GM18873 (cell line): ENCODE results near the gene TSPAN3.

Experiments used
- ATAC-seq: cut with Tn5 transposase; IDR thresholded peaks from one replicate; pipeline ENCODE4 v1.9.1; 2021; ENCODE audit warnings: mild to moderate bottlenecking, moderate library complexity, moderate number of reproducible peaks; ENCODE audit not compliant: unreplicated experiment, low FRiP score

TSPAN3 gene

DNA sequence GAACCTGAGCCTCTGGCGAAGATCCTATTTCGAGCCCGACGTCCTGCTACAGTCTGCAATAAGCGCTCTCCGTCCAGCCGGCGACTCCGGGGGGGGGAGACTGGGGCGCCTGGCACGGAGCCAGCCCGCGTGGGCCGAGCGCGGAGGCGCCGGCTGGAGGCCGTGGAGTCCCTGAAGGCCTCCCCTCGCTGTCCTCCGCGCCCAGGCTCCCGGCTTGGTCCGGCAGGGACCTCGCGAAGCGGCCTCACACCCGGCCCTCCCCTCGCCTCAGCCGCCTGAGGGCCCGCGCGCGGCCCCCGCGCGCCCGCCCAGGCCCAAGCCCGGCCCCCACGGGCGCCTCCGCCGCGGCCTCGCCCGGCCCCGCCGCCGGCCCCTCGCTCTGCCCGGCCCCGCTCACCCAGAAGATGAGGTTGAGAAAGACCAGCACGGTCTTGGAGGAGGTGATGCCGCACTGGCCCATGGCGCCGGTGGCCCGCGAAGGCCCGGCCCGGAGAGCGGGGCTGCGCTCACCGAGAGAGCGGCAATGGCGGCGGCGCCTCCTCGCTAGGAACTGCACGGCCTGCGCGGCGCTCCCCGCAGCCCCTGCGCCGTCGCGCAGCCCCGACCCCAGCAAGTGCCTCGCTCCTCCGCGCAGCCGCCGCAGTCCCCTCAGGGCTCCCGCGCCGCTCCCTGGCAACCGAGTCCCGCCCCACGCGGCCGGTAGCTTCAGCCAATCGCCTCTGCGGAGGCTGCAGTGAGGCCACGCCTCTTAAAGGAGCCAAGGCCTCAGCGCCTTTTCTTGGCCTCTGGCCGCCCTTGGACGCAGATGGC lies at the start of gene TSPAN3:
Gene TSPAN3, minus strand, starts transcription at position 615 of the 810 bp plus-strand sequence. Its CDS starts 155 bp downstream, at position 460.
- ATAC-seq: peak; percentile 81

DNA sequence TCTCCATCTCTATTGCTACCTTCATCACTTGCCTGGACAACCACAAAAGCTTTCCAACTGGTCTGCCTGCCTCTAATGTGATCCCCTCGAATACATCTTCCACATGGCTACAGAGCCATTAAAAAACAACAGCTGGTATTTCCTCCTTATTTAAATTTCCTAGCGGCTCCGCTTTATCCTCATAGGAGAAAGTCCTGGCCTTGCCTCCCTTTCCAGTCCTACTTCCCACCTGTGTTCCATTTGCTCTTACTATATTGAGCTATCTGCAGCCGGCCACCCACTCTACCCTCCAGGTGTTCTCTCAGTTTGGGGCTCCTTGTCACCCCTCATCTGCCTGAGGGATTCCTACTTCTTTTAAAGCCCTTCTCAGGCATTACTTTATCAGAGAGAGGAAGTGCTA lies 49.7 kb upstream of the TSPAN3 start:
- no peak for ATAC-seq

DNA sequence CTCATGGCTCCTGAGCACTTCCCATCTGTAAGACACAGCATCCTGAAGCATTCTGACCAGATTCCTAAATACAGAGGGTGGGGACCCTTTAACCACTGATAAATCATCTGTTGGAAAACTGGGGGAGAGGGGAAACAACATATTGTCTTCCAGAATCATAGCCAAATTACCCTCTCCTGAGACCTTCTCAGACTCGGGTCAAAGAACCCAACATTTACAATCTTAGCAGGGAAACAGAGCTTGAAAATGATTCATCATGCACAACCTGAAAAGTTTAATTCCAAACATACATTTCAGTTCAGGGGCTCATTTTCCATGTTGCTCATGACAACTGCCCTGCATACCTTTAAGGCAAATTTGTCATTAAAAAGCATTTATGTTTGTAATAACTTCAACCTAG lies 48.5 kb upstream of the TSPAN3 start:
- no peak for ATAC-seq

DNA sequence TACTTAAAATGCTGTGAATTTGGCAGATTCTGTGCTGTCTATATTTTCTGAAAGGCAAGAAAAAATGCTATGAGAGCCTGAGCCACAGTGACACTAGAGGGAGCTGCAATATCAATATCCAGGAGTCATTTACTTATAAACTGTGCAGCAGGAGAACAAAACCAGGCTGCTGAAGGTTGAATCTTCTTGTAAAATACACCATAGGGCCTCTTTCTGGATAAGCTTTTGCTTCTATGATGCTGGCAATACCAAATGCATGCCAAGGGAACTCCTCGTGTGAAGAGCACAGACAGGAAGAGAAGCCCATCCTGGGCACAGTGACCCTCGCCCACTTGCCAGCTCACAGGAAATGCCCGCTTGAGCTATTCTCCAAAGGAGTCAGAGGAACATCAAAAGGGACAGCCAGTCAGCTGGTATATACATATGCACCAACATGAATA lies 48.0 kb upstream of the TSPAN3 start:
- no peak for ATAC-seq

DNA sequence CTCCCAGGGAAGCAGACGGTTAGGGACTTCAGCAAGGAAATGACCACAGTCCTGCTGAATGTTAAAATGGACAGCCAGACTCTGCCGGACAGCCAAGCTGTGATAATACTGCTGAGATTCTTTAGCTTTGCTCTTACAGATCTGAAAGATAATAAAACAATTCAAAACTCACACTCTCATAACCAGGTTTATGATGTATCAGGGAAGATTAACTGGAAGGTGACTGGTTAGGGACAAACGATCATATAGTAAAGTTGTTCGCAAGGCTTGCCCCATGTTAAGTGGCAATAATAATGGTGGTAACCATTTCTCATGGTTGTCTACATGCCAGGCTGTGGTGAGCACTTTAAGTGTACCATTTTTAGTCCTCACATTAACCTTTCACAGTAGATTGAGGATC lies 44.3 kb upstream of the TSPAN3 start:
- ATAC-seq: no peak

DNA sequence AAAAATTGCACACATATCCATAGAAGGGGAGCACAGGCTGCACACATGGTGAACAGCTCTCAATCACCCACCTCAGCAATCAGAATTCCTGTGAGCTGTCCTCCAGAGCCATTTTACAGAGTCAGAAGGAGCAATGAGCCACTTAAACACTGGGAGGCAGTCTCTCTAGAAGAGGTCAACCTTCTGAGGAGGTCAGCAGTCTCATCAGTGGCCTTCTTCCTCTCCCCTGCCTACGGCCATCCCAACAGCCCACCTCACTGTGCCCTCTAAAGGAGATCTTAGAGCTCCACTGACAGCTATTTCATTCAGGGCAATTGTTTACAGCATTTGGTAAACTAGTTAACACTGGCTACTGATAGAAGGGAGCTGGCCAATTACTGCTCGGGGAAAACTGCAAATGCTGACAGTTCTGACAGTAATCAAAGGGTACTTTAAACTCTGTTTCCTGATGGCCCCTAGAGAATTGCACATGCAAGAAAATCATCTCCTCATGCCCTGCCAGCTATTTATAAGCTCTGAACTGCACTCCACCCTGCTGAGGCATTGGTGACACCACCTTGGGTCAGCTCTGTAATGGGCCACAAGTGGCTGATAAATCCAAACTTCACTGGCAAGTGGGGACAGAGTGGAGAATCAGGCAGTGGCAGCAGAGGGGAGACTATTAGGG lies 42.1 kb upstream of the TSPAN3 start:
- no peak for ATAC-seq

DNA sequence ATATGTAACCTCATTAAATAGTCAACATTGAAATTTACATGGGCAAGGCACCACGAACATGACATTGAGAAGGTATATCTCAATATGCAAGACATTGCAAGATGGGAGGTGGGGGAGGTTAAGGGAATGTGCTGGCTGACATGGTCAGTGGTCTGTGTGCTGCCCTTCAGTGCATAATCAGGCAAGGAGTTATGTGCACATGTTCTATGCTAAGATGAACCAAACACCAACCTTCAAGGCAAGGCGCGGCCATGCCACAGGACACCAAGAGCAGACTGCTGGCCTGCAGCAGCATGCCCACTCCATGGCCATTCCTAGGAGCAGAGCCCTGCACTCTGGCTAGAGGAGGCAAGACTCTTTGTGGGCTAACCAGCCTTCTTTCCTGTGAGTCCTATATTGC lies 40.9 kb upstream of the TSPAN3 start:
- ATAC-seq: no peak

DNA sequence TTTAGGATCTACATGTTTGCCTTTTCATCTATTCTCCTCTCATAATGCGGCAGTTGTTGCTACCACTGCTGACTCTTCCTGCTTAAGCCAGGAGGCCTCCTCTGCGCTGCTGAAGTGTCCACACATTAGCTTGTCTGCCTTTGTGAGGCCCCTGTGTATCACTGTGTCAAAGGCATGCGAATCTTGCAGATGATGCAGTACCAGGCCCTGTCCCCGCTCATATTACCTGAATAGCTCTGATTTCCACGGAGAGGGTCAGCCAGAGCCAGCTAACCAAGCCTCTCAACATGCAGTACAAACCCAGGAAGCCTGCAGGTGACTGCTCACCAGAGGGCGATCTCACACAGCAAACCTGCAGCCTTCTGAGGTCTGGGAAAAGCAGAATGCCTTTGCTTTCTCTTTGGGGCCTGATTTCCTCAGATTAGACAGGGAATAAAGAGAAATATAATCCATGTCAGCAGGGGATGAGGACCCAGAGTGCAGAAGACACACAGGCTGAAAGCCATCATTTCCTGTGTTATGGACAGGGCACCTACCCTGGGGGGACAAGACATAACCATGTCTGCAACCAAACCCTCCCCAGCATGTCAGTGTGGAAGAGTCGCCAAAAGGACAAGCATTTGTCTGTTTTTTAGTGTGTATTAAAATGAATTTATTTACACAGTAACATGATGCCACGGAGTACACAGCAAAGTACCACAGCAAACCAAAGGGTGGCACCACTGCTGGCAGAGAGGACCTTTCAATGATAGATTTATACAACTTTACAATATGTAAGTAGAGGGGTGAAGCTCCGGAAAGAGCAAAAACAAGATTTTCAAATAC lies 36.8 kb upstream of the TSPAN3 start:
- ATAC-seq: no peak

DNA sequence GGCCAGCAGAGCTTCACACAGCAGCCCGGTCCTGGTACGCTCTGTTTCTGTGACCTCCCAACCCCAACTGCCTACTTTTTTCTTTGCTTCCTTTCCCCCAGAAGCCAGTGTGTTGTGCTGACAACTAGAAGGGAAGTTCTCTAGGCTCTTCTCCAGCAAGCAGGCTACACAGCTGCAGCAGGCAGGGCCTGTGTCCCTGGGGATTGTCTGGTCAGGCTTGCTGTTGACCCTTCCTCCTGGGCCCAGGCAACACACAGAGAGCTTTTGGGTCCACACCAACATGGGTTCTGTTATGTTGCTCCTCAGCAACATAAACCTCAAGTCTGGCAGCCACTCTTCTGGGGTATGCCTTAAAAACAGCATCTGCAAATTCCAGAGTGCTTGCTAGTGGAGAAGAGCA lies 36.2 kb upstream of the TSPAN3 start:
- no peak for ATAC-seq

DNA sequence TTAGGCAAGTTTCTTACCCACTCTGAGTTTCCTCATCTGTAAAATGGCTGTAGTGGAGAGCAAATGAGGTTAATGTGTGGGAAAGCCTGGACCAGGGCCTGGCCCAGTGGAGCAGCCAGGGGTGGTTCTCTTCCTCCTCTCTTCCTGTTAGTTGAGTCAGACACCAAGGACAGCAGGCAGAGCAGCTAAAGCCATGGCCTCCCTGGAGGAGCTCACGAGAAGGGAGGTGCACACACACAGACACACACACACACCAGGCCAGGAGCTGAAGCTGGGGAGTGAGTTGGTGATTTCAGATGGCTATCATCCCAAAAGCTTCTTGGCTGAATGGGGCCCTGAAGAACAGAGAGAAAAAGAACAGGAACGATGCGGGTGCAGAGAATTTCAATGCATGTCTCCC lies 33.2 kb upstream of the TSPAN3 start:
- ATAC-seq: no peak

DNA sequence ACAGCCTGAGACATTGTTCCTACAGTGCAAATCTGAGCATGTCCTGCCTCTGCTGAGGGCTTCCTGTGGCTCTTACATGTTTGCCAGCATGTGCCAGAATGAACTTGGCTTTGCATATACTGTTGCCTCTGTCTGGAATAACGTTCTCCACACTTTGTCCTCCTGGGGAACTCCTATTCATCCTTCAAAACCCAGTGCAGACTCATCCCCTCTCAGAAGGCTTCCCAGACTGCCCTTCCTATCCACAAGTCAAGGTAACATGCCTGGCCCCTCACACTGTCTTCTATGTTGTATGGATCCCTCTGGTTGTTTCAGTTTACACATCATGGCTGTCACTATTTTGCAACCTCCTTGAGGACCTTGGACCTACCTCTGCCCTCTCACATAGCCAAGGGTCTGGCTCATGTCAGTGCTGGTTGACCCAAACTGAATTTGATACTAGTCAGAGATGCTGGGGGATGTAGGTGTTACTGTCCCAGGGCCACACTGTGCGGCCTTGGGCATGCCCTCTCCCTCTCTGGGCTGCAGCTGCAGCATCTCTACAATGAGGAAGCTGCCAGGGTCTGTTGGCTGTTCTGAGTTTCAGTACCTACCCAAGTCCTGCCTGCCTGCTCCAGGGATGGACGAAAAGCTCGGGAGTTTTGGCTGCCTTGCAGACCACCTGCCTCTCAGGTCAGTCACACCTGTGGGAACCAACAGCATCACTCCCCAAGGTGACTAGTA lies 29.0 kb upstream of the TSPAN3 start:
- no peak for ATAC-seq

DNA sequence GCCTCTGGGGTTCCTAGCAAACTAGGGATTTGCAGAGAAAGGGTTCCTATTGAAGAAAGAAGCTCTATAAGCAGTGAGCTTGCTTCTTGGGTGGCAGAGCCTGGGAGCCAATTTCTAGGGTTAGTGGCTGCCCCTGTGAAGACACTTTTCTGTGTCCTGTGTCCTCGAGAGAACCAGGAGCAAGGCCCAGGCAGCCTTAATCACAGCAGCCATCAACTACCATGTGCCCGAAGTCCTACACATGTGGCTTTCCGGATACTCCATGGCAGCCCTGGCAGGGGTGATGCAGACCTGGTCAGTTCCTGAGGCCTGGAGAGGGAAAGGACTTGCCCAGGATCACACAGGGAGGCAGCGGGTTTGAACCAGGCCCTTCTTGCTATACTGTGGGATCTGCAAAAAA lies 27.7 kb upstream of the TSPAN3 start:
- ATAC-seq: no peak

DNA sequence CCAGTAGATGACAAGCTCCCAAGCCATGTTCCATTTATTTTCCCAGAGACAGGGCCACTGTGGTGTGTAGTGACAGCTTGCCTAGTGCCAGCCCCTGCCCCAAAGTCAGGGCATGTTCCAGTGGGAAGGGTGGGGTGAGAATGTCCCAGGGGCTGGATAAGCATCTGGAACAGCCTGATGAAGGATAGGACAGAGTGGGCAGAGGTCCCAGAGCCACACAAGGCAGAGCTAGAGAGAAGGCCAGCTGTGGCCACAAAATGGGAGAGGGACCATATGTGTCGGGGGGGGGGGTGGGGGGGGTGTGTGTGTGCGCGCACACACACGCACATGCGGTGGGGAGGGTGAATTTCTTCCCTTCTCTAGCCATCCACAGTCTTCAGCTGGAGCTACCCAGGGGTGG lies 27.0 kb upstream of the TSPAN3 start:
- no peak for ATAC-seq

DNA sequence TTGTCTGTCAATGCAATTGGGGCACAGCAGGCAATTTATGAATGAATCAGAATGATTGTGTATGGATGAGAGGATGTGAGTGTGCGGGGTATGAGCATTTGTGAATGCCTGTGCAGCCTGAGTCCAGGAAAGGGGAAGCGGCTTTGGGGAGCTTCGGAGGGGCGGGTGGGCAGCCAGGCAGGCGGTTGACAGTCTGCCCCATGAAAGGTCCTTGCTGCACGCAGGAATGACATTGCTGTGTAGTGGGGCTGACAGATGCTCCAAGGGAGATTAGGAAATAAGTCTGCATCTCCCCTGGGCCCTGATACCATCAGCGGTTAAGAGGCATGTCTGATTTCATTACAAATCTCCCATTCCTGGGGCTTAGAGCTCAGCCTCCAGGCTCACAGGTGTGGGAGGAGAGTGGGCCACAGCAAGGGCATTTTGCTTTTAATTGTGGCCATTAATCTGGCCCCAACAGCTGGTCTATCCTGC lies 26.4 kb upstream of the TSPAN3 start:
- no peak for ATAC-seq

DNA sequence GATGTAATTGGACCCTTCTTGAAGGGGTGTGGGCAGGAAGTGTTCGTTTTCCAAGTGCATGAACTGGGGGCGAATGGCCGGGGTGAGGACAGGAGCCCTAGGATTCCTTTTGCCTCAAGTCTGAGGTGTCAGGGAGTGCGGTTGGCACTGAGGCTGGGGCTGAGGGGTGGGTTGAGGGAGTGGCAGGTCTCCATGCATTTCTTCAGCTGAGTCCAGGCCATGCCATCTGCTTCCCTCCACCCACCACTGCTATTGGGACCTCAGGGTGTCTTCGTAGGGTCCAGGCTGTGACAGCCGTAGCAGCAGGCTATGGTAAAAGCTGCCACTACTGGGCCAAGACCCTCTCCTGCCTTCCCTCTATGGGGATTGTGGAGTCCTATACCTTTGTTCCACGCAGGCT lies 25.6 kb upstream of the TSPAN3 start:
- no peak for ATAC-seq

DNA sequence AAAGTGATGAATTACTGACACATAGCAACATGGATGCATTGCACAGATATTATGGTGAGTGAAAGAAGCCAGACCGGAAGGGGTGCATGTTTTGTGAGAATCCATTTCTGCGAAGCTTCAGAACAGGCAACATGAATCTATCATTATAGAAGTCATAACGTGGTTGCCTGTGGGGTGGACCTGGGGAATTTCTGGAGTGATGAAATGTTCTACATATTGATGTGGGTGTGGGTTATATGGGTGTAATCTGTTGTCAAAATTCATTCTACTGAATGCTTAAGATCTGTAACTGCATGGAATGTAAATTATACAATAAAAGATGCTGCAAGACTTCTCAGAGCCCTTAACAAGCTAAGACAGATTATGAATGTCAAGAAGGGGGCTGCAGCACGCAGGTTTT lies 25.2 kb upstream of the TSPAN3 start:
- no peak for ATAC-seq

DNA sequence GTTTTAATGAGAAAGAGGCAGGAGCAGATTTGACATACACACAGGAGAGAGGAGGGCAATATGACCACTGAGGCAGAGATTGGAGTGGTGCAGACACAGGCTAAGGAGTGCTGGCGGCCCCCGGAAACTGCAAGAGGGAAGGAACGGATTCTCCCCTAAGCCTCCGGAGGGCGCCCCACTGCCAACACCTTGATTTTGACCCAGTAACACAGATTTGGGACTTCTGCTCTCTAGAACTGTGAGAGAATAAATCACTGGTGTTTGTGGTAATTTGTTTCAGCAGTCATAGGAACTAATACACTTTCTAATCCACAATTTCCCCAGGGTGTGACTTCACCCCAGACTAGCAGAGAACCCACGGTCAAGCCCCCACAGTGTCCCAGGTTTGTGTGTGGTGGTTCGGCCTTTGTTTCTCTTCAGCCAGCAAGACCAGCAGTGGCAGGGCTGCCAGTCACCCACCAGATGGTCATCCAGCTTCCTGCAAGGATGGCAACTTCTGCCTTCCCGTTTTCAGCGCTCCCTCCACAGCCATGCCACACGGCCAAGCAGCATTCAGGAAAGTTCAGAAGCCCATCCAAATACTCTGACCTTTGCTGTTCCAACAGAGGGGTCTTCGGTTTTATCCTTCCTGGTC lies 23.6 kb upstream of the TSPAN3 start:
- no peak for ATAC-seq

DNA sequence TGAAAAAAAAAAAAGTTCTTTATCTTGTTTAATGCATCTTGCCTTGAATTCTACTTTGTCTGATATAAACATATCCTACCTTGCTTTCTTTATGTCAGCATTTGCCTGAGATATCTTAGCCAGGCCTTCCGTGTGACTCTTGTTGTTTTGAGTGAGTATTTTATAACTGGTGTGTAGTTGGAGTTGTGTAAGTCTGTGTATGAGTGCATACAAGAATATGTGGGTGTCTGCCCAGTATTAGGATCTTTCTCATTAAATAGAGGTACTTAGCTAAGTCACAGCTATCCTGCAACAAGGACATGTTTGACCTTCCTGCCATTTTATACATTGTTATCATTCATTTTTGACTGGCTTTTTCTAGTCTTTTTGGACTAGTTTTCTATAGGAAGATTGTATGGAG lies 22.5 kb upstream of the TSPAN3 start:
- no peak for ATAC-seq

DNA sequence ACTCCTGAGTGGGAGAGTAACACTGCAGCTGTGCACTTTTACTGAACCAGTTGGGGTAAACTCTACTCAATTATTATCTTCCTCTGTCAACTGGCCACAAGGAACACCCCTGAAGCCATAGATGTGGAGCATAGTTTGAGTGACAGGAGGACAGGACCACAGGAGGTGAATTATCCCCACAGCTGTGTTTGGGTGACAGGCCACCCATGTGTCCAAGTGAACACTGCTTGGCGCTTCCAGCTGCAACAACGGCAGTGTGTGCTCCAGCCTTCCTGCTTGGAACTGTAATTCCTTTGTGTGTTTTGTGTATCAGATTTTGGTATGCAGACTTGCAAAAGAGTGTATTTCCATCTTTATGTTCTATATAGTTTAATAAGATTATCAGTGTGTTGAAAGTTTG lies 20.2 kb upstream of the TSPAN3 start:
- no peak for ATAC-seq

DNA sequence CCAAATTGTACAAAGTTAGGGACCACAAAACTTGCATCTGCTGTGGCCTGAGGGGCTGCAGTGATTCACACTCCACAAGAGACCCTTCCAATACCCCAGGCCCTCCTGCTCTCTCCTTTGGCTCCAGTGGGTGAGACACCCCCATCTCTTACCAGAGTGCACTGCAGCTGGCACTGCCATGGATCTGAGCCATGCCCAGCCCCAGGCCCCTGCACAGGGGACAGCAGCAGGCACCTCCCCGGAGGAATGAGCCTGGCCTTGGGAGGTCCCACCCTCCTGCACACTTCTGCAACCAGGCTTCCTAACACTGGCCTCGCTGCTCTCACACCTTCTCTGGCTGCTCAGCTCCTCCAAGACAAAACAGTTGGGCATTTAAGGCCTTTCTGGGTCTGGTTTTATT lies 16.3 kb upstream of the TSPAN3 start:
- ATAC-seq: no peak
